ENCODE measurements around the gene GBX1.

GRCh38 chr7:151141855-151142685 is 25.4 kb downstream of the GBX1 start:
- TF ChIP-seq POLR2A (IDR thresholded peaks at IDR 0.05) (no peak), CTCF (IDR thresholded peaks at IDR 0.05) (no peak)
